DMS153 treated with DMSO at 0.1 percent for 48 hours (cell line): Measurements from ENCODE around the gene AK5.

Source experiments
- DNase-seq: peaks from one replicate; lab custom pipeline; 2025; ENCODE audit not compliant: unreplicated experiment; lab: John Stamatoyannopoulos, UW

AK5 gene

DNA sequence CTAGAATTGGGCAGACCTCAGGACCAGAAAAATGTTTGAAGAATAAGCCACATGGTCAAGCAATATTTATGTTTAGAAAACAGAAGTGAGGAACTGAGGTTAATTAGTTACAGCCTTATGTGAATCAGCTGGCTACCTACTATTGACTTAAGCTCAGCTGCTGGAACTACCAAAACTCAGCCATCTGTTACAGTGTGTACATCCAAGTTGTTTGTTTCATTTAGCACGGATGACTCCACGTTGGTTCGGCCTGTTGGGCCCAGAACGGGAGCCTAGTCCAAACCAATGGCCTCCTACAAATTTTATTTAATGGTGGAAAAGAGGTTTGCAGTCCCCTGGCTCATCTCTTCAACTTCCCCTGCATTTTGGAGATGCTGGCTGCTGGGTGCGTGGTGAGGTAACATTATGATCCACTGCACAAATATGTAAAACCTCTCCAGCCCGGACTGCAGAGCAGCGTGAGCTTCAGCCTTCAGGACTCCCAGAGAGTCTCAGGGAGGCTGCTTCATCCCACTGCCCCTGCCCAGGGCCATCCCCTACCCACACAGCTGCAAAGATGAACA lies 257.2 kb downstream of the AK5 start:
- no peak for DNase-seq

DNA sequence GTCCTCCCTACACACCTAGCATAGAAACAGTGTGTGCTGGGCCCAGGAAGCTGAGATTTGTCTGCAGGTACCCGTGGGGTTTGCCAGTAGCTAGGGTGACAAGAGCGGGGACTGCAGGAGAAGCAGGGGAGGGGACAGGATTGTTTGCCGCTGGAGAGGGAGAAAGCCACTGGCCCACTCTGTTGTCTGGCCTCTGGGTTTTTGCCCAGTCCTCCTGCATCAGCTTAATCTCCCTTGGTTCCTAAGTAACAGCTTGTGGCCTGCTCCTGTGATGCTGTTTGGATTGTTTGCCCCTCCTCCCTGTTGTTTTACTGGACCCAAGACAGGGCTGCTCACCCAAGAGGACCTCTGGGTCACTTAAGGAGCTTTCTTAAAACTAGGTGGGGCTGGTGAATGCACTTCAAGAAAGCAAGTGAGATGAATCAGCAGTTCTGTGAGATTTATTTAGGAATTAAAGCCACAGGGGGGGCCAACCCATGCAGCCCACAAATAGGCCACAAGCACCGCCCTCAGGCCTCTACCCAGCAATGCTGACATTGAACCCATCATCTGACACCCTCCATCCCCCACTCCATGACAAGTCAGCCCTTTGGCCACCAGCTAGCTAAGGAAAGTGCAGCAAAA lies 257.8 kb downstream of the AK5 start:
- DNase-seq, result no peak

DNA sequence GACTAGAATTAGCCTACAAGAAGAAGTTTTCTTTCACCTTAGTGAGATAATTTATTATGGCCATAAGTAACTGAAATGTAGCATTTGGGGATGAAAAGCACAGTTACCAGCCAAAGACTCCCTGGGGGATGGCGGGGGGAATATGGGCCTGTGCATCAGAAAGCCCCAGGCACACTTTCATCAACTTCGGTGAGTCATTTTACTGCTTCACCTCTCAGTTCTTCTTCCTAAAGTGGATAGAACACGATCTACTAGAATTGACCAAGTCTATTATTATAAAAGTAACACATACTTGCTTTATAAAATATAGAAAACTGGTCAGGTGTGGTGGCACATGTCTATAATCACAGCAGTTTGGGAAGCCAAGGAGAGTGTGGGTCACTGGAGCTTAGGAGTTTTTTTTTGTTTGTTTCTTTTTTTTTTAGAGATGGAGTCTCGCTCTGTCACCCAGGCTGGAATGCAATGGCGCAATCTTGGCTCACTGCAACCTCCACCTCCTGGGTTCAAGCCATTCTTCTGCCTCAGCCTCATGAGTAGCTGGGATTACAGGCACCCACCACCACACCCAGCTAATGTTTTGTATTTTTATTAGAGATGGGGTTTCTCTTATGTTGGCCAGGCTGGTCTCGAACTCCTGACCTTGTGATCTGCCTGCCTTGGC lies 258.8 kb downstream of the AK5 start:
- no peak for DNase-seq

DNA sequence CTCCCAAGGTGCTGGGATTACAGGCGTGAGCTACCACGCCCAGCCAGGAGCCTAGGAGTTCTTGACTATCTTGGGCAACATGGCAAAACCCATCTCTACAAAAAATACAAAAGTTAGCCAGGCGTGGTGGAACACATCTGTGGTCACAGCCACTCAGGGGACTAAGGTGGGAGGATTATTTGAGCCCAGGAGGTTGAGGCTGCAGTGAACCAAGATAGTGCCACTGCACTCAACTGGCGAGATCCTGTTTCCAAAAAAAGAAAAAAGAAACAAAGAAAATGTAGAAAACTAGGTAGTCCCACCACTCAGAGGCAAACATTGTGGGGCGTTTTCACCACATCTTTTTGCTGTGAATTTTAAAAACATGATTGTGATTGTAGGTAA lies 259.3 kb downstream of the AK5 start:
- DNase-seq, result no peak

DNA sequence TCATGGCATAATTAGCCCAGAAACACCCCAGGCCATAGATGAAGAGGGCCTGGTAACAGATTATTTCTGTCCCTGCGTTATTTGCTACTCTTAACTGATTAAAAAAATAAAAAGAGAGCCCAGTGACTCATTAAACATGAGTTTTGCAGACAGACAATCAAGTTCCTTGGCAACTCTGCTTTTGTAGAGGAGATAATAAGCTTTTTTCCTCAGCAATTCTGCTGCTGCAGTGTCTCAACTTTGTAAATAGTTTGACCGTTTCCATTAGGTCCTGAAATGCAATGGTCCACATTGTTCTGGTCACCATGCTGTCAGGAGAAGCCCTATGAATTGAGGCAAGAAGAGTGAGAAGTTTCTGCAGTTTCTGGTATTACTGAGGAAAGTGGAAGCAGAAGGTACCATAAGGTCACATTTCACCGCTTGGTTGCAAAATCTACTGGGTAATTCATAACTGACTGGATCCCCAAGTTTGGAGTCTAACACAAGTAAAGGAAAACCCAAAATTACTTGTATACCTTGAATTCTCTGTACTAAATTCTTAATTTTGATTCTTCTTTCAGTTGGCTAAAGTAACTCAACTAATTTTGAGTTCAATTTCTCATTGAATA lies 261.1 kb downstream of the AK5 start:
- no peak for DNase-seq

DNA sequence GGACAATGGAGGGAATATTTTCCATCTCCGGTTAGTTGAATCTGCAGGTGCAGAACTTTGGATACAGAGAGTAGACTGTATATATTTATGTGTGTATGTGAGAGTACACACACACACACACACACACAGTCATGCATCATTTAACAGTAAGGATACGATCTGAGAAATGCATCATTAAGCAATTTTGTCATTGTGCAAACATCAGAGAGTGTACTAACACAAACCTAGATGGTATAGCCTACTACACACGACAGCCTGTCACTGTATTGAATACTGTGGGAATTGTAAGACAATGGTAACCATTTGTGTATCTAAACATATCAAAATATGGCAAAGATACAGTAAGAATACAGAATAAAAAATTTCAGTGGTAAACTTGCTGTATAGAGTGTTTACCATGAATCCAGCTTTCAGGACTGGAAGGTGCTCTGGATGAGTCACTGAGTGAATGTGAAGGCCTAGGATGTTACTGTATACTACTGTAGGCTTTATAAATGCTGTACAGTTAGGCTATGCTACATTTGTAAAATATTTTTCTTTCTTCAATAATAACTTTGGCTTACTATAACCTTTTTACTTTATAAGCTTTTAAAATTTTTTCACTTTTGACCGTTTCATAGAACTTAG lies 262.1 kb downstream of the AK5 start:
- DNase-seq, result no peak

DNA sequence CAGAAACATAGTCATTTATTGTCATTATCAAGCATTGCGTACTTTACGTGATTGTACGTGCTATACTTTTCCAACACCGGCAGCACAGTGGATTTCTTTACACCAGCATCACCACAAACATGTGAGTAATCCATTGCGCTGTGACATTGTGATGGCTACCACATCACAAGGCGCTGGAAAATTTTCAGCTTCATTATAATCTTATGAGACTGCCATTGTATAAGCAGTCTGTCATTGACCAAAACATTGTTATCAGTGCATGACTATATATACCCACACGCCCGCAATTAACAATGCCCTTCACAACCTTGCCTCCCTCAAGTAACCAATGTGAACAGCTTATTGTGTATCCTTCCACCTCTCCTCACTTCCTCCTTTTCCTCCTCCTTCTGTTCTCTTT lies 263.0 kb downstream of the AK5 start:
- DNase-seq, result no peak

DNA sequence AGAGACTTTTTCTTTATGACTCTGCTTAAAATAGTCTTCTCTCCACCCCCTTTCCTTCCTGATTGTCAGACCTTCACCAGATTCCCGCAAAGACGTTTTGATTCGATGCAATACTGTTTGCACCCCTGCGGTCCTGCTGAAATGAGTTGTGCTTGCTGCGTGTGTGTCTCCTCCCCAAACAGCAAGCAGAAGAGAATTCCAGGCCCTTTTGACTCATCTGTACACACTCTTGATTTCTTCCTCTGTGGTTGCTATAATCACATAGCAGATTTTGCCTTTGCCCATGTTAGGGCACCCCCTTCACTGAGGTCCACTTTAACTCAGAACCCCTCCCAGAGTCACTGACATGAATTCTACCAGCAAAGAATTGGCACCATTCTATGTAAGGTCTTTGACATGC lies 264.2 kb downstream of the AK5 start:
- no peak for DNase-seq

DNA sequence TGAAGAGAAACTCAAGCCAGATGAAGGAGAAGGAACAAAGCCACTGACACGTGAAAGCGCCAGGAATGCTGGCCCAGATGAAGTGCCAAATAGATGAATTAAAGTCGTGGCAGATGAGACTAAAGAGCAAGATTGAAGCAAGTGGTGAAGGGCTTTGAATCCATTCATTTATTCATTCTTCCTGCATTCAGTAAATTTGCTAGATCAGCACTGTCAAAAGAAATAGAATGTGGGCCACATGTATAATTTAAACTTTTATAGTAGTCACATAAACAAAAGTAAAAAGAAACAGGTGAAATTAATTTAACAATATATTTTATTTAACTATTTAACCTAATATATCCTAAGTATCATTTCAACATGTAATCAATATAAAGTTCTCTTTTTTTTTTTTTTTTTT lies 265.1 kb downstream of the AK5 start:
- DNase-seq, result no peak

DNA sequence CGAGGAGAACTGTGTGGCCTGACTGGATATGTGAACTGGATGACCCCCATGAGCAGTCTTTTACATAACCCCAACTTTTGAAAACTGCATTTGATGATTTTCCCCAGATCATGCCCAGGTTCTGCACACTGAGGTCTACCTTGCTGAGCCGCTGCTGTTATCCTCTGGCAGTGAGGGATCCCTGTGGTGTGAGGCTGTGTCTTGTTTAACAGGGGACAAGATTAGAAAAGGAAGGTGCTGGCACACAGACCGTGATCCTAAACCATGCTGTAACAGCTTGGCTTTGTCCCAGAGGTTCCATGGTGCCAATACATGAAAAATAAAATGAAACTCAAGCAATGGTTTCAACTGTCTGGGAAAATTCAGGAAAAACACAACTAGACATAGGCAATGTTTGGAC lies 266.5 kb downstream of the AK5 start:
- DNase-seq, result no peak

DNA sequence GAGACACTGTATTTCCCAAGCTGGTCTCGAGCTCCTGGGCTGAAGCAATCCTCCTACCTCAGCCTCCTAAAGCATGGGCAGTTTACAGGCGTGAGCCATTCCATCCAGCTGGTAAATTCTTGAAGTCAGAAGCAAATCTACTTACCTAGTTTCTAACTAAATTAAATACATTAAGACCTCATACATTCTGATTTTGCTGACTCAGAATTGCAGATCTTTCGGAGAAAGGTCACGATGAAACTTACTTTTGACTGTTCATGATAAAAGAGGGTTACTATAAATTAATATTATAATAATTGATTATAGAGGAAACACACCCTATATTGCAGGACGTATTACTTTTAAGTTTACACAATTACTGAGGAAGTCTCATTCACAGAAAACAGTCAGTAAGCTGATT lies 268.3 kb downstream of the AK5 start:
- DNase-seq, result no peak

DNA sequence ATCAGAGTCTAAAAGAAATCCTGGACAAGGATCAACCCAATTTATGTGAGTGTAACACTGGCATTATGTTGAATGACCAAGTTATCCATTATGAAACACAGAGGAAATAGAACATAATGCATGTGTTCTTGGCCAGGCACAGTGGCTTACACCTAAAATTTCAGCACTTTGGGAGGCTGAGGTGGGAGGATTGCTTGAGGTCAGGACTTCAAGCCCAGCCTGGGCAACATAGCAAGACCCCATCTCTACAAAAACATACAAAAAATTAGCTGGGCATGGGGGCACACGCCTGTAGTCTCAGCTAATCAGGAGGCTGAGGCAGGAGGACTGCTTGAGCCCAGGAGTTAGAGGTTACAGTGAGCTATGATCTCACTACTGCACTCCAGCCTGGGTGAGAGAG lies 270.8 kb downstream of the AK5 start:
- no peak for DNase-seq

DNA sequence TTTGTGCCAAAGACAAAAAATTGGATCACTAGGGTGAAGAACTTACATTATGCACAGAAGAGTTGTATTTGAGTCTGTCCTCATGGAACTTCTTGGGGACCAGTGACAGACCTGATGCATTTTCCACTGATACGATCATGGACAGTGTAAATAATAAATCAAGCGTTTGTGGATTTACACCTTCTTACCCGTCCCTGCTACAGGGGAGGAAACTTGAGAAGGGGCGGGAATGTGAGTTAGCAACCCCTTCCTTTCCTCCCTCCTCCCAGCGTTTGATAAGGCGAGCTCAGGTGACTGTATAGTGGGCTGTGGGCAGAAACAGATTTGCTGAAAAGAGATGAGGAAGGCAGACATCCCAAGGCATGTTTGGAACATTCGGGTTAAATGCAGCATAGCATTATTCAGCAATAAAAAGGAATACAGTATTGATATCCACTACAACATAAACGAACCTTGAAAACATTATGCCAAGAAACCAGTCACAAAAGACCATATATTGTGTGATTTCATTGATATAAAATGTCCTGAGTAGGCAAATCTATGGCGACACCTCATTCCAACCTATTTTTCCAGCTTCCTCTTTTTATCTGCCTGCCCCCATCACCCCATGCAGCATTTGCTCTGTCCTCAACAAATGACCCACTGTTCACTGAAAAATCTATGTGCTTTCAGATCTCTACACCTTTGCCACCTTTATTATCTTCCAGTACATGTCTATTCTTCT lies 271.9 kb downstream of the AK5 start:
- DNase-seq, result no peak

DNA sequence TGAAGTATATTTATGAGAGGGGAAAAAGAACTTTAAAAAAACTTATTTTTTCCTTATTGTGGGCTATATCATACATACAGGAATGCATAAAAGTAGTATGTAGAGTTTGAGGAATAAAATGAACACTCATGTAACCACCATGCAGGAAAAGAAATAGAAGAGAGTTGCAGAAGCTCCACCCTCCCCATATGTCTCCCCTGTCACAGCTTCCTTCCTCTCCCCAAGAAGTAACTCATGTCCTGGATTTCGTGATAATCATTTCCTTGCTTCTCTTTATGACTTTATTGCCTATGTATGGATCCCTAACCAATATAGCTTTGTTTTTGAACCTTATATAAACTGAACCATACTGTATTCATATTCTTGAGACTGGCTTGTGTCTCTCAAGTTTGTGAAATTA lies 274.2 kb downstream of the AK5 start:
- DNase-seq, result no peak

DNA sequence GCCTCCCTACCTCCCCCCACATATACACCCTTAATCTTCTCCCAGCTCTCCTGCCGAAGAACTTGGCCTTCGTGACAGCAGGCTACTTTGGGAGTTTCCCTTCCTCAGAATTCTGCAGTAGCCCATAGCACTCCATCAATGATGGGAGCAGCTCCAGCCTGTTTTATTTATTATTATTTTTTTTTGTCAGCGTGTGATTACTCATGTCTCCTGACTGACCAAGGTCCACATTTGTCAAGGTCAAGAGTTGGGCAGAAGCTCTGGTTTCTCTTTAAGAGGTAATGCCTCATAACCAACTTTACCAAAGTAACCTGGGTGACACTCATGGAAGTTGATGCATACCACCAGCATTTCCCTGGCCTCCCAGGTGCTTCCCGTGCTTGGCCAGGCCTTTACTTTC lies 275.2 kb downstream of the AK5 start:
- DNase-seq, result no peak

DNA sequence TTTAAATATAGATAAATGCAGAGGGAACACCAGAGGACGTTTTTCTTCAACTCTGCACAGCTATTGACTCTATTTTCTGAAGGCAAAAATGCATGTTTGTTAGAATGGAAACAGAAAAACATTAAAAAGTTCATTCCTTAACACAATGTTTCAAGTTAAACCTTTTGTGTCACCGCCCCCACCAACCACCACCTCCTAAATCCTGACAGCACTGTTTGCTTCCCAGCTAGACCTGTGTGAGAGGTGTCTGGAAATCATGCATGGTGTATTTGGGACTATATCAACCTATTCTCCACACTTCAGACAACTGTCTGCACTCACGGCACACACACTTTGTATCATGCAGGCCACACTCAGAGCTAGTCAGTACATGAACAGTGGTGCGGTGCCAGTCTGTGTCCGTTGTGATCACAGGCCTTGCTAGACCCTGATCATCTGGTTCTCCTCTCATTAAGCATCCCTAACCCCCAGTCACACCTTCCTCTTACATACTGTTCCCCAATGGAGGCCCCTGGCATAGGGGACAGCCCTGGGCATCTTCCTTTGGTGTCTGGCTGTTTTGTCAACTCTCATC lies 276.9 kb downstream of the AK5 start:
- DNase-seq, result no peak

DNA sequence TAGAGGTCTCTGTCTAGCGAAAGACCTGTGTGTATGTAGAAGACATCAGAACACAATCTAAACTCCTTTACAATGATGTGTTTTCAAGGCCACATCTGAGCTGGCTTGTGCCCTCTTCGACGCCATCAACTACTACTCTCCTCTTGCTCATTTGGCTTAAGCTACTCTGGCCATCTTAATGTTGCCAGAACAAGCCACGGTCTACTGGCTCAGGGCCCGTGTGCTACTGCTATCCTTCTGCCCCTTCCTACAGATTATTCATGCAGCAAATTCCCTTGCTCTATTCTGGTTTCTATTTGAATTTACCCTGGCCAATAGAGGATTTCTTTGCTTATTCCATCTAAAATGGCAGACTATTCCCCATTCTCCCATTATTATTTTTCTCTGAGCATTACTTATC lies 278.9 kb downstream of the AK5 start:
- DNase-seq, result no peak

DNA sequence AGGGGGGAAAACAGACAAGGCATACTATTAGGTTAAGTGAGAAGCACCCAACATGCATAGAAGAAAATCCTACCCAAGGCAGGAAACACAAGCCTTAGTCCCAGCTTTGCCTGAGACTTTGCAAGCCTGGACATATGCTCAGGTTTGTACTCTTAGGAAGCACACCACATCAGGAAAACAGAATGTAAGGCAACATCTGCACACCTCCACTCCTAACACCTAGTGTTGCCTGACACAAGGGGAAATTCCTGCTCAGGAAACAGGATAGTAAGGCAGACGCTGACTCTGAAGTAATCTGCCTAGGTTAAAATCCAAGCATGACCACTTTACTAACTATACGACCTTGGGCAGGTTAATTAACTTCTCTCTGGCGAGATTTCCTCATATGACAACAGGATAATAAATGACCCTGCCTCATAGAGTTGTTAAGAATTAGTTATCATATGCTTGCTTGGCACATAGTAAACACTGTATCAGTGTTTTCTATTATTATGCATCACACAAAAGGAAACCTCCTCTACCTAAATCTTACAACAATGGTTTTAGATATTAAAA lies 280.9 kb downstream of the AK5 start:
- no peak for DNase-seq

DNA sequence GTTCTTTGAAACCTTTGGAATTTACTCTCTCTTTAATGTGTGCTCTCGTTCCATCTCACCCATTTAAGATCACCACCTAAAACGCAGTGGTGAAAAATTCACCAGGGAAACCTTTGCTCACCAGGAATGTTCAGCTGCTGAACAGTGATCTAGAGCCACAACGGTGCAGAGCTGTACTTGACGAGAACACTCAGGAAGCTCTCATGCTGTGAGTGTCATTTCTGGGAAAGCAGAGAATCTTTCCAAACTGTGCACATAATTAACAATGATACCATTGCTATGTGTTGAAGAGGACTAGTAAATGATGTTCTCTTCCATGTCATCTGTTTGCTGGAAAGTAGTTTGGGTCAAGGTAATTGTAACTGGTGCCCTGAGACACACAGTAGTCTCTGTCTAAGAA lies 283.5 kb downstream of the AK5 start:
- DNase-seq, result no peak

DNA sequence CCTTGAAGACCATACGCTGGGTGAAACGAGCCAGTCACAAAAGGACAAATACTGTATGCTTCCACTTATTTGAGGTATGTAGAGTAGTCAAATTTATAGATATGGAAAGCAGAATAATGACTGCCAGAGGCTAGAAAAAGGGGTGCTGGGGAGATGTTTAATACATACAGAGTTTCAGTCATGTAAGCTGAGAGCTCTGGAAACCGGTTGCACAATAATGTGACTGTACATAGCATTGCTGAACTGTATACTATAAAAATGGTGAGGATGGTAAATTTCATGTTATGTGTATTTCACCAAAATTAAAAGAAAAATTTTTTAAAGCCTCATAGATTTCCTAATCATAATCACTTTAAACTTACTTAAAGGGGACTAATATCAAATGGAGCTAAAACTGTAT lies 289.8 kb downstream of the AK5 start:
- DNase-seq, result no peak

DNA sequence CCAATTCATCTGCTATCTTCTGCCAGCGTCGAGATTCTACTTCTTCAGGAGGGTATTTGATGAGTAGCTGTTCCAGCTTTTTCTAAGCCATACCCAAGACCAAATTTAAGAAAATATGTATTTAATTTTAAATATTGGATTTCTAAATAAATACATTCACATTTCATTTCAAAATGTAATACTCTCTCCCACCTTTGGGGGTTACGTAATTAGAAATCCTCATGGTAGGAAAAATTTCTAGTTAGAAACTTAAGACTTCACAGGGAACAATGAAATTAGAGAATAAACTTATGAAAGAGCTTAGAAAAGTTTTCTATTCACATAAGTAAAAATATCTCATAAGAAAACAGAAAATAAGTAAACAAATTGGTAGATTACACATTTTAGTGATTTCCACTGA lies 297.7 kb downstream of the AK5 start:
- no peak for DNase-seq
